CD4-positive, alpha-beta T cell treated with Interleukin-17A for 1 hour (primary cell): Measurements from ENCODE around the gene SVOPL.

Source experiments
- DNase-seq: peaks from one replicate; pipeline ENCODE4 v3.0.0-alpha.2; 2020

SVOPL gene

DNA sequence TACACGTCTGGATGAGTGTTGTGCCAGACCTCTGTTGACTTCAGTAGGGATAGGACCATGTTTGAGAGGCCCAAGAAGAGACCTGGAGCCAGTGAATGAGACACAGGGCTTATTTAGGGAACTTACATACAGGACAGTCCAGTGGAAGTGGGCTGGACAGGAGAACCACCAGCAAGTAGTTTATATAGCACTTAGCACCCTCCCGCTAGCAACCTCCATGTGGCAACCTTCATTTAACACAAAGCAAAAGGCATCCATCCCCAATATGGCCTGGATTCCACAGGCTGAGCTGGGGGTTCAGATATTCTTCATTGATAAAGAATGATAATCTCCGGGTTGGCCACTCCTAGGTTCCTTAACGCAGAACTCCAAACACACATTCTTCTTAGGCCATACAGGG, 147.4 kb downstream of the SVOPL start:
- no peak for DNase-seq

DNA sequence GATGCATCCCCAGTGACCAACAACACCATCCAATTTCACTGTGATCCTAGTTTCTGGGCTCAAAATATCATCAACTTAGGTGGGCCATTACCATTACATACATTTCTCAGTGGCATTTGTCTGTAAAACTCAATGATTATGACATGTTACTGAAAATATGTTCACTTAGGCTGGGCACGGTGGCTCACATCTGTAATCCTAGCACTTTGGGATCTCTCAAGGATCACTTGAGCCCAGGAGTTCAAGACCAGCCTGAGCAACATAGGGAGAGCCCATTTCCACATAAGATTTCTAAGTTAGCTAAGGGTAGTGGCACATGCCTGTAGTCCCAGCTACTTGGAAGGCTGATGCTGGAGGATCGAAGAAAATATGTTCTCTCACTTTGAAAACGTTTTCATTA, 150.1 kb downstream of the SVOPL start:
- DNase-seq, result no peak

DNA sequence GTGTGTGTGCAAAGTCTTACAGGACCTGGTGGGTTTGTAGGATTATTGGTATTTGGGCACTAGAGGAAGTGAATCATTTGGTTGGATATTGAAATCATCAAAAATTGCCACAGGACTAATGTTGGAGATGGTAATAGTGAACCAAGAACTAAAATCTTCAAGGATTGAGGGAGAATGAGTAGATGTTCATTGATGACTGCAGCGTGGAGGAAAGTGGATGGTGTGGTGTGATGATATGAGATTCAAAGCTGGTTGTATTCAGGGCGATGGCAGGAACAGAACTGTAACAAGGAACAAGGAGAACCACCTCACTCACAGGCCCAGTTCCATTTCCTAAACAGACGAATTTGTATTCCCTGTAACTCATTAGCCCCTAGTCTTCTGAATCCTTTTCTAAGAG, 150.8 kb downstream of the SVOPL start:
- DNase-seq, result no peak

DNA sequence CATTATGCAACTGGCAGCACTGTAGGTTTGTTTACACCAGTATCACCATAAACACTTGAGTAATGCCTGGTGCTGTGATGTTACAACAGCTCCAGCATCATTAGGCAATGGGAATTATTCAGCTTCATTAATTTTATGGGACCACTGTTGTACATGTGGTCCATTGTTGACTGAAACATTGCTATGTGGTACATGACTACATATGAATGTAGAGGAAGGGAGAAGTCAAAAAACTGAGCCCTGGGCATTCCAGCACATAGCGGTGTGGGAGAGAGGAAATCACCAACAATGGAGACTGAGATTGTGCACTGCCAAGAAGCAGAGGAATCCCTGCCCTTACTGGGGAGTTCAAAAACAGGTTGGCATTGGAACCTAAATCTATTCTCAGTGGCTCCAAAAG, 152.1 kb downstream of the SVOPL start:
- no peak for DNase-seq

DNA sequence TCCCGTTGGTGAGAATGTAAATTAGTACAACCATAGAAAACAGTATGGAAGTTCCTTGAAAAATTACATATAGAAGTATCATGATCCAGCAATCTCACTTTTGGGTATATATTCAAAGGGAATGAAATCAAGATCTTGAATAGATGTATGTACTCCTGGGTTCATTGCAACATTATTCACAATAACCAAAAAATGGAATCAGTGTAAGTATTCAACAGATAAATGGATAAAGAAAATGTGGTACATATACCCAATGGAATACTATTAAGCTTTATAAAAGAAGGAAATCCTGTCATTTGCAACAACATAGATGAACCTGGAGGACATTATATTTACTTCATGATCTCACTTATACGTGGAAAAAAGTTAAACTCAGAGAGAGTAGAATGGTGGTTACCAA, 154.3 kb downstream of the SVOPL start:
- no peak for DNase-seq

DNA sequence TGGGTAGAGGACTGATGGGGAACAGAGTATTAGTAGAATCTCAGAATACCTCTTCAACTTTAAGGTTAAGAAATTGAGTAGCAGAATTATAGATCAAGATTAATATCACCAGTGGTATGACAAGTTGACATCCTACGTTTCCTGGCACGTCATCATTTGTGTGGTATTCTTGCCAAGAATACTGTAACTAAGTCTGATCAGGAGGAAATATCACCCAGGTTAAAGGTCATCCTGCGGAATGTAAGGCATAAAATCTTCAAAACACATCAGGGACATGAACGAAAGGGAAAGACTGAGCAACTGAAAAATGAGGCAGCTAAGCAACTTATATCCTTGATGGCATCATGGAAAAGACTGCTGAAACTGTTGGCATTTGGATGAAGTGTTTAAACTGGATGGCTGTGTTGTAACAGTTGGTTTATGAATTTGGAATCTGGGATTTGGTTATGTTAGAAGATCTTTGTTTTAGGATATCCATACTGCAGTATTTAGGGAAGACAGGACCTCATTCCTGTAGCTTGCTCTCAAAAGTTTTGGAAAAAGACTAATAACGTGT, 155.0 kb downstream of the SVOPL start:
- no peak for DNase-seq

DNA sequence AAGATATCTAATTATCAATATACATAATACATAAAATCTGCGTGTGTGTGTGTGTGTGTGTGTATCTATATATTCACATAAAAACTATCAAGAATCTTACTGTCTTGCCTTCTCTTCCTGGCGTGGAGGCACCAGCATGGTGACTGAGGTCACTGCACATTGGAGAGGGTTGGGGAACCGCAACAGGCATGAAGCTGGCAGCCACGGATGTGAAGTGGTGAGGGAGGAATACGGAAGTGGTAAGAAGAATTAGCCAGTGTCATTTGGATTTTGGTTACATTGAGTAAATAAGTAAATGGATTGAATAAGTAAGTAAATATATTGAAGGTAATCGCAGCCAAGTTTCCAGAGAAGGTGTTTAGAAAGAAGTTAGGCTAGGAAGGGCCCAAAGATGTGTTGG, 156.0 kb downstream of the SVOPL start:
- DNase-seq, result no peak
